HUDEP-2 (cell line): ENCODE results near the gene OGFOD3.
"Not testable (repeated sequence)": the region's sequence is repeated elsewhere in the genome, so short reads cannot be mapped to it uniquely, and the experiment has no call there.

Experiments
- DNase-seq, 76 experiments: peaks; one replicate each; lab custom pipeline; 2025; ENCODE audit not compliant: unreplicated experiment in 76 of 76; lab: John Stamatoyannopoulos, UW

The OGFOD3 gene

DNA sequence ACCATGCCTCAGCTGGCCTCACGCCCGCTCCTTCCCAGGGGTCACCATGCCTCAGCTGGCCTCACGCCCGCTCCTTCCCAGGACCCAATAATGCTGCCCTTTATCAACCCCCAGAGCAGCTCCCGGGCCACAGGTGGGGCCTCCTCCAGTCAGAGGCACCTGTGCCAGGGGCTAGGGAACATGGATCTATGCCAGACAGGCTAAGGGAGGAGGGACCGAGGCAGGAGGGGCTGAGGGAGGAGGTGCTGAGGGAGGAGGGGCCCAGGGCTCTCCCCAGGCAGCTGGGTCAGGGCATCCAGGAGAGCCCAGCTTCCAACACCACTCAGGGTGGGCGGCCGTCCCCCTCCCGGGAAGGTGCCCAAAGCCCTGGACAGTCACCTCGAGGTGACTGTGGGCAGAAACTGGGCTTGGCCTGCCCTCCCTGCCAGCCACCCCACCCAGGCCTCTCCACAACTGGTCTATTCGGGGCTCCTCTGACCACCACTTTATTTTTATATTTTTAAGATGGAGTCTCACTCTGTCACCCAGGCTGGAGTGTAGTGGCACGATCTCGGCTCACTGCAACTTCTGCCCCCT is 27.4 kb downstream of the OGFOD3 start:
- DNase-seq = no peak

DNA sequence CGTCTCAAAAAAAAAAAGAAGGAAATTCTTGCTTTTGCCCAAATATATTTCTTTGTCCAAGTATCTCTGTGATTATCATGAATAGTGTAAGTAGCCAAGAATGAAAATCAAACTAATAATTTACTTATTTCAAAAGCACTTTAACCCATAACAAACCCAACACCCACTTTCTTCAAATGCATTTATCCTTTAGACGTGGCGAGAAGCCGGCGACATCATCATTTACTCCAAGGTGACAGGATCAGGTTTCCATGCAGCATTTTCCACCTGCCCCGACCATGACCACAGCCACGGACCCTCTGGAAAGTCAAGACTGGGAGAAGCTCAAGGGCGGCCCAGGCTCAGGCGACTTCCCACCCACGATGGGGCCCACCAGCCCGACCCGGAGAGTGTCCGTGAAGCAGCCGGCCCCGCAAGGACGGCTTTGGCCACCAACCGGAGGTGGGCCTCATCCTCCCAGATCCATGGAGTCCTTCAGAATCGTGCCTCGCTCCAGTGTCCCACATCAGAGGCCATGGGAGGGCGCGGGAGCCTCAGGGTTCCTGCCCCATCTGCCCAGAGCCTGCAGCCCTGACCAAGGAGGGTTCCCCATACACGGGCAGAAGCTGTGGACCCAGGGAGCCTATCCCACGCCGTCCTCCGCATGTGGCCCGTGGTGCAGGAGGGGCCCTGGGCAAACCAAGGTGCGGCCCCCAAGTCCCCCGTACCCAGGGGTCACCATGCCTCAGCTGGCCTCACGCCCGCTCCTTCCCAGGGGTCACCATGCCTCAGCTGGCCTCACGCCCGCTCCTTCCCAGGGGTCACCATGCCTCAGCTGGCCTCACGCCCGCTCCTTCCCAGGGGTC is 28.1 kb downstream of the OGFOD3 start:
- no peak for DNase-seq

DNA sequence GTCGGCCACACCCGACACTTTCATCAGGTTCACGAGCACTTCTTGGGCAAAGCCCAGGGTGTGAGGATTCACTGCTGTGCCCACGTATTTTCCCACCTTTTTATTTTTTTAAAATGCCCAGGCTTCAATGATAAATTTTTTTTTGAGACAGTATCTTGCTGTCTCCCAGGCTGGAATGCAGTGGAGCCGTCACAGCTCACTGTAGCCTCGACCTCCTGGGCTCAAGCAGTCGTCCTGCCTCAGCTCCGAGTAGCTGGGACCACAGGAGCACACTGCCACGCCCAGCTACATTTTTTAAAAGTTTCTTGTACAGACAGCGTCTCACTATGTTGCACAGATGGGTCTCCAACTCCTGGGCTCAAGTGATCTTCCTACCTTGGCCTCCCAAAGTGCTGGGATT is 29.0 kb downstream of the OGFOD3 start:
- DNase-seq = no peak

DNA sequence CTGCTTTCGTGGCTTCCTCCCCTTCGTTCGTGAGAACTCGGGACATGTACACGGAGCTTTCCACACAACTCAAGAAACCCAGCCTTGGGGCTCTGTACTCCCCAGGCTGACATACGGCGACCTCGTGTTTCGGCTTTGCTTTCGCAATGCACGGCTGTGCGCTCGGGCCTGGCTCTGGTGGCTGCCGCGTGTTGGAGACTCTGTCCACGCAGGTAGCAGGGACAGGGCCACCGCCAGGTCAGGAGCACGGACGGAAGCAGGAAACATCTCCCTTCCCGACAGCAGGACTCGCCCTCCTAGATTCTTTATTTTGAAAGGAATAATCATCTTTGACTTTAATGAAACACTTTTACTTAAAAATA is 29.5 kb downstream of the OGFOD3 start:
- no peak for DNase-seq

DNA sequence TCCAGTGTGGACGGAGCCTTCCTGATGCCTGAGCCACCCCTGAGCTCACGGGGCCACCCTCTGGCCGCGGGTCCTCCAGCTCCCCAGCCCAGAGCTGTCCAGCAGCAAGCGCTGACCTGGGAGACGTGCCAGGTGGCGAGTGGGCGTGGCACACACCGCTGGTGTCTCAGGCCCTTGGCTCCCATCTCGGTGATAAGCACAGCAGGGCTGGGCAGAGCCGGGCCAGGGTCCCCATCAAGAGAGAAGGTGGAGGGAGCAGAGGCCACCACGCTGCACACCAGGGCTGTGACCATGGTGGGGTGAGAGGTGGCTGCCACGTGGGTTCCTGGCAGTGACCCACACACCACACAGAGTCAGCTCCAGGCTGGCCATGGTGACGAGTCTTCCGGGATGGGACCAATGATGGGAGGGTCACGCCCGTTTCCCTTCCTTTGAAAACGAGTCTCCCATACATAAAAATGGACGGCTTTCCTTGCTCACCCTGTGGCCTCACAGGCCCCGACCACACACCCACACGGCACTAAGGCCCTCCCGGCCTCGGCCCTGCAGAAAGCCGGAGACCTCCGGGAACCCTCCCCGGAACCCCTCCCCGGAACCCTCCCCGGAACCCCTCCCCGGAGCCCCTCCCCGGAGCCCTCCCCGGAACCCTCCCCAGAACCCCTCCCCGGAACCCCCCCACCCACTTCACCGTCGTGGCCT is 30.0 kb downstream of the OGFOD3 start:
- peak in 26 of 76 experiments; percentile 5 to 41 (median 18) for DNase-seq

DNA sequence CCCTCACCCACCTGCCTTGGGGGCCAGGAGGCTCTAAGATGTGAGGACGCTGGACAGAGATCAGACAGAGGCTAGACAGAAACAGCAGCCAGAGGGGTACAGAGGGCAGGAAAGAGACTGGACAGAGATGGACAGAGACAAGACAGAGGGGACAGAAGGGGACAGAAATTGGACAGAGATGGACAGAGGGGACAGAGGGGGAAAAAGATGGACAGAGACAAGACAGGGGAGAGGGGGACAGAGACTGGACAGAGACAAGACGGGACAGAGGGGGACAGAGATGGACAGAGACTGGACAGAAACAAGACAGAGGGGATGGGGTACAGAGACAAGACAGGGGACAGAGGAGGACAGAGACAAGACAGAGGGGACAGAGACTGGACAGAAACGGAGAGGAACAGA is 30.7 kb downstream of the OGFOD3 start:
- no peak for DNase-seq

DNA sequence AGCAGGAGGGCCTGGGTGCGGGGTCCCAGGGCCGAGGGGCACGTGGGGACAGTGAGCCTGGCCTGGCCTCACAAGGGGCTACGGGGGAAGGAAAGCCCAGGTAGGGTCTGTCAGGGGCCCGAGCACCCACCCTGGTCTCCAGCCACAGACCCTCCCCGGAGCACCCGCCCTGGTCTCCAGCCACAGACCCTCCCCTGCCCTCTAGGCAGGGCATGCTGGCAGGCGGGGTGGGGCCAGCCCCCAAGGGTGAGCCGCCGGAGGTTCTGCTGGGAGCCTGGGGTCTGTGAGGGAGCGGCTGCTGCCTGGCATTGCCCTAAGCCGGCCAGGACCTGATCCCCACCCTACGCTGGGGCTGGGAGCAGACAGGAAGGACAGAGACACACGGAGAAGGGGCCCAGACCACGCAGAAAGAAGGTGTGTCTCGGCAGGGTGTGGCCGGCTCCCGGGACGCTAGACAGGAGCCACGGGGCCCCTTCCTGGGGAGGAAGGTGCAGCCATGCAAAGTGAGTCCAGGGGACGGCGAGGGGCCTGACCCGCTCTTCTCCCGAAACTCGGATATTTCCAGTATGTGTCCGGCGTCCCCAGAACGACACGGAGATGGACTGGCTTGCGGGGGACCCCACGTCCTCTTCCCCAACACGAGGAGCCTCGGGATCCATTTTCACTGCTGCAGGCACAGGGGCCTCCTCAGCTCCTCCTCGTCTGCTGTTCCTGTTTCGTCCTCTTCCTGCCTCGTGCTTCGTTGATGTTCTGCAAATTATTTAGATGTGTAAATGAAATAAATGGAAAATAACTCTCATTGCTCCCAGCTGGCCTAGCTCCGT is 31.3 kb downstream of the OGFOD3 start:
- DNase-seq = no peak

DNA sequence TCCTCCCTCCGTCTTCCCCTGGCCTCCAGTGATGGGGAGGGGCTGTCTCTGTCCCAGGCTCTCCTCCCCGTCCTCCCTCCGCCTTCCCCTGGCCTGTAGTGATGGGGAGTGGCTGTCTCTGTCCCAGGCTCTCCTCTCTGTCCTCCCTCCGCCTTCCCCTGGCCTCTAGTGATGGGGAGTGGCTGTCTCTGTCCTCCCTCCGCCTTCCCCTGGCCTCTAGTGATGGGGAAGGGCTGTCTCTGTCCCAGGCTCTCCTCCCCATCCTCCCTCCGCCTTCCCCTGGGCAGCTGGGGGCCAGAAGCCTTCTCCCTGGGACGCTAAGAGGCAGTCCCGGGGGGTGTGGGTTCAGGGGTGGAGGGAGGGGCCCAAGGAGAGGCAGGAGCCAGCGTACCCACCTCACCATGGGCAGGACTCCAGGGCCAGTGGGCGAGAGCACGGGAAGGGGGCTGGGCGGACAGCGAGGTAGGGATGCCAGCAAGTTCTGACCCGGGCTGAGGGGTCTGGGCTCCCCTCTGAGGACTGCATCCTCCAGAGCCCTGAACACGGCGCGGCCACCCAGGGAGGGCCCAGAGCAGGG is 32.0 kb downstream of the OGFOD3 start:
- no peak for DNase-seq

DNA sequence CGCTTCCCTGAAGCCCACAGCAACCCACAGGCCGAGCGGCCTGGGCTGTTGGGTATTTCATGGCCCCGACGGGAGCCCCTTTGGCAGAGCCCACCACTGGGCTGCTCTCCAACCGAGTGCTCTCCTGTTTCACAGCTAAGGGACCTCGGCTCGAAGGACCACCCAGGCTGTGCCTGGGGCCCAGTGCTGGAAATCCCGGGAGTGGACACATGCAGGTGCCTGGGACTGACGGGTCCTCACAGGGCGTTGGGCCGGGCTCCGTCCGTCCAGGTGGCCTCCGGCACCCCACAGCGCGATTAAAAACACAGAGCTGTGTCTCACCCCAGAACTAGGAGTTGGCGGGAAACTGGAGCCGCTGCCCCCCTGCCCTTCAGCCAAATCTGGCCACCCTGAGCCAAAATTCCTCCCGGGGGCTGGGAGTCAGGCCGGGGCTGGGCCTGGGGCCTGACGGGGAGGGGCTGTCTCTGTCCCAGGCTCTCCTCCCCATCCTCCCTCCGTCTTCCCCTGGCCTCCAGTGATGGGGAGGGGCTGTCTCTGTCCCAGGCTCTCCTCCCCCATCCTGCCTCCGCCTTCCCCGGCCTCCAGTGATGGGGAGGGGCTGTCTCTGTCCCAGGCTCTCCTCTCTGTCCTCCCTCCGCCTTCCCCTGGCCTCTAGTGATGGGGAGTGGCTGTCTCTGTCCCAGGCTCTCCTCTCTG is 32.7 kb downstream of the OGFOD3 start:
- DNase-seq = no peak

DNA sequence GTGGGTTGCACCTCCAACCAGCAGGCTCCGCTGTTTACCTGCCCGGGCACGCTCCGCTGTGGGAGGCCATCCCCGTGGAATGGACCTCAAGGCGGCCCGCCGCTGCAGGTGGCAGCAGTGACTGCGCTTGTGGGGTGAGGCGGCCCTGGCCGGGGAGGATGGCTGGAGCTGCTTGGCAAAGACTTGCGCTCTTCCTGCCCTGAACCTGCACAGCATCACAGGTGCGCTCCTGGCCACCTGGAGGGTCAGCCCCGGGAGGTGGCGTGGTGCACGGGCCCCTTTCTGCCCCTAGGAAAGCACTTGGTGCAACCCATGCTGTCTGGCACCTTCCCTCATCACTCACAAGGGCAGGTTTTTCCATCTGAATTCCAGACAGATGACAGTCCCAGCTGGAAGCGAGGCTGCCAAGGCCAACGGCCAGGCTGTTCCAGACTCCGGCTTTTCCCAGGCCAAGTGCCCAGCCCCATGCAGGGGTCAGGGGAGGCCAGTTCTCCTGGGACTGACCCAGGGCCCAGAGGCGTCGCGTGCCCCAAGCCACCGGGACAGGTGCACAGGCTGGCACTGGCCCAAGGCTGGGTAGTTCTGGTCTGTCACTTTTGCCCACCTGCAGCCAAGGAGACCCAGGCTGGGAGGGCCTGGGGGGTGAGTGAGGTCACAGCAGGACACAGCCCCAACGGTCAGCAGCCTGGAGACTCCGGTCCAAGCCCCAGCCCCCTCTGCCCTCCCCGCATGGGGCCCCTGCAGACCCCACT is 33.5 kb downstream of the OGFOD3 start:
- no peak for DNase-seq

DNA sequence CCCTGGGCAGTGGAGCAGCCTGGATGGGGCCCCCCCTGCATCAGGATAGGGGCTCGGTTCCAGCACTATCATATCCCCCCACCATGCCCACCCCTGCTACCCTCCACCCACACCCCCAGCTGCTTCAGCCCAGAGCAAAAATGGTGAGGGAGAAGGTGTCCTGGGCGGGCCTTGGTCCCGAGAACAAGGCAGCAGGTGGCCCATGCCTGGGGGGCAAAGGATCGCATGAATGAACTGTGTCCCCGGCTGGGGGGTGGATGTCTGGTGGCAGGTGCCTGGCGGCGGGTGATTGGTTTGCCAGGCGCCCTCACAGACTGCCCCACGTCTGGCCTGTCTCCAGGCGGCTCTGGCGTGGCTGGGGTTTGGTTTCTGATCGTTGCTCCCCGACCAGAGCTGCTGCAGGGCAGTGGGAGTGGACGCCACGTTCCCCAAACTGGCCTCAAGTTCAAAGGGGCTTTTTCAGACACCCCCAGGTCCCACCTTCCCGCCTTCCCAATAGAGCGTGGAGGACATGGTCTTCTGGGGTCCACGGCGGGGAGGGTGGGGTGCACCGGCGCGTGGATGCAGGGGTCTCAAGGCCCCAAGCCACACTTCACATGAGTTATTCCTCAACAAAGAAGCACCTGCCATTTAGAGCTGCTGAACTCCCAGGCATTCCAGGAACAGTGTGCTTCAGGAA is 34.2 kb downstream of the OGFOD3 start:
- DNase-seq = no peak

DNA sequence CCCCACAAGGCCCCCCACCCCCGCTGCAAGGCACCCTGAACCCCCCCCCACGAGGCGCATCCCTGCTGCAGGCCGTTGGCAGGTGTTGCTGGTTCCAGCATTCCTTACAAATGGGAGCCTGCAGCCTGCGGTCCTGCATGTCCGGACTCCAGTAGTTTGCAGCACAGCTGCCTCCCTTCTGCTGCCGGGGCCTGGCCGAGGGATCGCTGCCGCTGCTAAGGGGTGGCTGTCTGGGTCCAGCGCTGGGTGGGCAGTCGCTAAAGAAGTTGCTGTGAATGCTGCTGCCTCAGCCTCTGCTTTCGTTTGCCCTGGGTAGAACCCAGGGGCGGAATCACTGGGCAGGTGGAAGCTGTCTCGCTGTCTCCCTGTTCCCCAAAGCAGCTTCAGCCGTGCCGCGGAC is 35.0 kb downstream of the OGFOD3 start:
- no peak for DNase-seq

DNA sequence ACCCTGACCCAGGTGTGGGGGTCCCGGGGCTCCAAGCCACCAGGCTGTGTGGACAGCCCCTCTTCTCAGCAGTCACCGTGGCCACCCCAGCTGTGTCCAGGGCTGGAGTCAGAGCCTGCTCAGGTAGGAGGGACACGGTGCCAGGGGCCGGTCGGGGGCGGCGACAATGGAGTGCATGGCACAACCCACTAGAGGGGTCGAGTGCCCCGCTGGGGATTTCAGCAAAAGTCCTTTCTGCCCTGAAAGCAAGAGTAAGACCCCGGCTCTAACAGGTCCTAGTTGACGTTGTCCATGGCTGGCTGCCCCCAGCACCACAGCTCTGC is 35.5 kb downstream of the OGFOD3 start:
- no peak for DNase-seq

DNA sequence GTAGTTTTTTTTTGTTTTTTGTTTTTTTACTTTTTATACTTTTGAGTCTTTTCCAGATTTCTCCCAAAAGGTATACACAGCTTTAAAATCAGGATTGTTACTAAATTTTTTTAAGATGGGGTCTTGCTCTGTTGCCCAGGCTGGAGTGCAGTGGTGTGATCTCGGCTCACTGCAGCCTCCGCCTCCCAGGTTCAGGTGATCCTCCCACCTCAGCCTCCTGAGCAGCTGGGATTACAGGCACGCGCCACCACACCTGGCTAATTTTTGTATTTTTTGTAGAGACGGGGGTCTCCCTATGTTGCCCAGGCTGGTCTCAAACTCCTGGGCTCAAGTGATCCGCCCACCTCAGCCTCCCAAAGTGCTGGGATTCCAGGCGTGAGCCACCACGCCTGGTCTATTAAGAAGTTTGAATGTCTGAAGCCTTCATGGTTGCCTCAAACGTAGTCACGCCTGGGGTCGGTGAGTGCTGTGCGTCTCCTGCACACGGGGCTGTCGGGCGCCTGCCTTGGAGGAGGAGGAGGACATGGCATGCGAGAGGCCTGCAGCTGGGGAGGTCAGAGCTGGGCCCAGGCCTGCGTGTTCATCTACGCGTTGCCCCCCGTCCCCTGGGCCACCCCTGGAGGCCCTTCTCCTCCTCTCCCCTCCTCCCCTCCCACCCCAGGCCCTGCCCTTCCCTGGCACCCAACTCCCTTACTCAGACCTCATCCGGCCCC is 36.0 kb downstream of the OGFOD3 start:
- not testable (repeated sequence) for DNase-seq

DNA sequence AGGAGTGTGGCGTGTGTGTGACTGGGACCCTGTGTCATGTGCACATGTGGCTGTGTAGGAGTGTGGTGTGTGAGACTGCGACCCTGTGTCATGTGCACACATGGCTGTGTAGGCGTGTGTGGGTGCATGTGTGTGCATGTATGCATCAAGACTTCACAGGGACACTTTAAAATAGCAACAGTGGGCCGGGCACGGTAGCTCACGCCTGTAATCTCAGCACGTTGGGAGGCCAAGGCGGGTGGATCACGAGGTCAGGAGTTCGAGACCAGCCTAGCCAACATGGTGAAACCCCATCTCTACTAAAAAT is 36.7 kb downstream of the OGFOD3 start:
- not testable (repeated sequence) for DNase-seq

DNA sequence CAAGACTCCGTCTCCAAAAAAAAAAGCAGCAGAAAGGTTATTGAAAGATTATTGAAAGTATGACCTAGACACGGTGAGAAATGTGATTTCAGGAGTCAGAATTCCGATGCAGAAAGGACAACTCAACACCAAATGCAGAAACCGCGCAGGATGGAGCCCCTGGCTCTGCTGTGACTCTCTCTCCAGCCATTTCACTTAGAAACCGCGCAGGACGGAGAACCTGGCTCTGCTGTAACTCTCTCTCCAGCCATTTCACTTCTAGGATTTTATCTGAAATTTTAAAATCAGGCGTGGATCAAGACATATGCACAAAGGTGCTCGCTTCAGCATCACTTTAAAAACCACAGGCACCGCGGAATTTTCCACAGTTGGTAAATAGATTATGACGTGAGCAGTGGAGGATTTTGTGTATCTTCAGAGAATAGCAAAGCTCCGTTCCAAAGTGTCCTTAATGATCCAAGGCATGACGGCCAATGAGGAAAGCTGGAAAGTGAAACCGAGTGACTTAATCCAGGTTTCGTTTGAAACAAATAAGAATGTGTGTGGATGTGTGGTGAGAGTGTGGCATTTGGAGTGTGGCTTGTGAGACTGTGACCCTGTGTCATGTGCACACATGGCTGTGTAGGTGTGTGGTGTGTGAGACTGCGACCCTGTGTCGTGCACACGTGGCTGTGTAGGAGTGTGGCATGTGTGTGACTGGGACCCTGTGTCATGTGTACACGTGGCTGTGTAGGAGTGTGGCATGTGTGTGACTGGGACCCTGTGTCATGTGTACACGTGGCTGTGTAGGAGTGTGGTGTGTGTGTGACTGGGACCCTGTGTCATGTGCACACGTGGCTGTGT is 37.3 kb downstream of the OGFOD3 start:
- no peak for DNase-seq

DNA sequence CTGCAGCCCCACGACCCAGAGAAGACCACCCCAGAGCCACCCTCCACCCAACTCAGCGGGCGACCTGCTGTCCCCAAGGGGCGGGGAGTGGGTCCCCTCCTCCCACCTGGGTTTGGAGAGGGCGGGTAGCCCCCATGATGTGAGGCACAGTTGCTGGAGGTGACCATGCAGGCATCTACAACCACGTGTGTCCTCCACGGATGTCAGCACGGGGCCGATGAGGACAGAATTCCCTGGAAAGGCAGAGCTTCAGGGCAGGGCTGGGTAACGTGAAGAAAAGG is 39.7 kb downstream of the OGFOD3 start:
- no peak for DNase-seq
